GM23338 (cell line): ENCODE data around the gene RAB44. TPM values are rescaled to one million over a fixed set of nuclear protein-coding genes. Genes with fewer than 3 reads are reported as not detected.

ENCODE experiments used
- ATAC-seq: fragments of 200-7000 bp; cut with Tn5 transposase; 3 replicates; pipeline ENCODE4 v1.9.1; 2020
- DNase-seq: peaks from one replicate; pipeline ENCODE4 v3.0.0-alpha.2; 2015; ENCODE audit warnings: low spot score
- H2AFZ ChIP-seq: fragments of 200-600 bp; sonication (generic); 2 replicates; pipeline ENCODE4 v1.8.0; 2016; ENCODE audit warnings: antibody characterized with exemption, mild to moderate bottlenecking, moderate library complexity
- H3F3A ChIP-seq: fragments of 200-600 bp; sonication (generic); replicated peaks from 2 replicates; pipeline ENCODE4 v1.8.0; 2017; ENCODE audit warnings: antibody characterized with exemption, mixed run types, low read depth
- H3K27ac ChIP-seq: fragments of 200-600 bp; sonication (generic); 2 replicates; pipeline ENCODE4 v1.6.1; 2016; ENCODE audit warnings: low read depth
- H3K27me3 ChIP-seq: fragments of 200-600 bp; sonication (generic); 2 replicates; pipeline ENCODE4 v1.8.0; 2016; ENCODE audit warnings: mild to moderate bottlenecking, mixed run types, moderate library complexity; ENCODE audit not compliant: insufficient read depth
- H3K36me3 ChIP-seq: fragments of 200-600 bp; sonication (generic); 2 replicates; pipeline ENCODE4 v1.8.0; 2016; ENCODE audit warnings: mild to moderate bottlenecking; ENCODE audit not compliant: insufficient read depth
- H3K4me1 ChIP-seq: fragments of 200-600 bp; sonication (generic); 2 replicates; pipeline ENCODE4 v1.8.0; 2016; ENCODE audit warnings: mild to moderate bottlenecking, moderate library complexity; ENCODE audit not compliant: insufficient read depth
- H3K4me2 ChIP-seq: fragments of 200-600 bp; sonication (generic); 2 replicates; pipeline ENCODE4 v1.7.1; 2017; ENCODE audit warnings: mixed run types
- H3K4me3 ChIP-seq: fragments of 200-600 bp; sonication (generic); 2 replicates; pipeline ENCODE4 v1.6.1; 2016; ENCODE audit warnings: mixed run types
- H3K79me2 ChIP-seq: fragments of 200-600 bp; sonication (generic); replicated peaks from 2 replicates; pipeline ENCODE4 v1.8.0; 2017; ENCODE audit warnings: mild to moderate bottlenecking; ENCODE audit not compliant: insufficient read depth
- H3K9me2 ChIP-seq: fragments of 200-600 bp; sonication (generic); 2 replicates; pipeline ENCODE4 v1.8.0; 2017; ENCODE audit not compliant: insufficient read depth
- H4K20me1 ChIP-seq: fragments of 200-600 bp; sonication (generic); replicated peaks from 2 replicates; pipeline ENCODE4 v1.8.0; 2017; ENCODE audit warnings: mild to moderate bottlenecking; ENCODE audit not compliant: insufficient read depth
- H3K27ac Mint-ChIP-seq: 2 replicates; pipeline ENCODE4 v1.8.0; 2020; ENCODE audit warnings: inconsistent platforms, mild to moderate bottlenecking, moderate library complexity, mixed read lengths
- H3K27me3 Mint-ChIP-seq: 3 replicates; pipeline ENCODE4 v1.8.0; 2022; ENCODE audit warnings: low read depth, mild to moderate bottlenecking, moderate library complexity, mixed read lengths, inconsistent platforms; ENCODE audit not compliant: insufficient read depth, poor library complexity
- H3K36me3 Mint-ChIP-seq: 3 replicates; pipeline ENCODE4 v1.8.0; 2021; ENCODE audit warnings: low read depth, mild to moderate bottlenecking, inconsistent platforms, moderate library complexity, mixed read lengths
- H3K4me1 Mint-ChIP-seq: 3 replicates; pipeline ENCODE4 v1.8.0; 2020; ENCODE audit warnings: mild to moderate bottlenecking, inconsistent platforms, mixed read lengths
- H3K4me3 Mint-ChIP-seq: 3 replicates; pipeline ENCODE4 v1.8.0; 2021; ENCODE audit warnings: moderate library complexity, mild to moderate bottlenecking, inconsistent platforms, mixed read lengths
- H3K9me3 Mint-ChIP-seq: 3 replicates; pipeline ENCODE4 v1.8.0; 2020; ENCODE audit warnings: moderate library complexity, mild to moderate bottlenecking, inconsistent platforms, mixed read lengths
- CREB1 ChIP-seq: fragments of 250-450 bp; sonication (Bioruptor Pico); IDR thresholded peaks from 2 replicates; pipeline ENCODE4 v1.5.0; 2020; ENCODE audit warnings: low read depth, mild to moderate bottlenecking, moderate library complexity
- CTCF ChIP-seq, 2 experiments: fragments of 200-600 bp in 1 of 2; sonication (generic) in 1 of 2; conservative IDR thresholded peaks; 2 replicates each; pipeline versions ENCODE4 v1.5.1 to v1.6.1; 2016 to 2017; ENCODE audit warnings: antibody characterized with exemption in 2 of 2, low read depth in 2 of 2, mild to moderate bottlenecking in 2 of 2, moderate library complexity in 1 of 2
- EZH2phosphoT487 ChIP-seq: fragments of 200-600 bp; sonication (generic); IDR thresholded peaks from one replicate; pipeline ENCODE4 v1.8.1; 2018; ENCODE audit warnings: antibody characterized with exemption; ENCODE audit not compliant: unreplicated experiment
- NANOG ChIP-seq: IDR thresholded peaks from 2 replicates; pipeline ENCODE4 v1.6.1; 2016; ENCODE audit warnings: antibody characterized with exemption, borderline replicate concordance
- POLR2AphosphoS5 ChIP-seq: IDR thresholded peaks from 2 replicates; pipeline ENCODE4 v1.6.1; 2016; ENCODE audit warnings: antibody characterized with exemption, low read depth
- REST ChIP-seq: IDR thresholded peaks from one replicate; pipeline ENCODE4 v1.6.1; 2018; ENCODE audit warnings: antibody characterized with exemption; ENCODE audit not compliant: unreplicated experiment
- ZNF114 ChIP-seq: fragments of 250-450 bp; sonication (Bioruptor Pico); IDR thresholded peaks from 2 replicates; pipeline ENCODE4 v1.5.0; 2020; ENCODE audit warnings: mild to moderate bottlenecking, moderate library complexity
- ZNF331 ChIP-seq: fragments of 250-450 bp; sonication (Bioruptor Pico); IDR thresholded peaks from 2 replicates; pipeline ENCODE4 v1.5.0; 2020; ENCODE audit warnings: low read depth, mild to moderate bottlenecking, moderate library complexity
- polyA plus RNA-seq: library from polyadenylated mRNA; unstranded; fragments of >200 nt; fragmentation: Nextera tagmentation; extraction: Ambion mirVana; gene quantifications from 2 replicates; pipeline ENCODE4 v1.2.1, GENCODE V29; 2016
- total RNA-seq: library from RNA; depleted of rRNA; stranded (reverse); fragments of >200 nt; shearing (Covaris generic); gene quantifications from 2 replicates; pipeline ENCODE4 v1.2.3, GENCODE V29; 2014
- TF ChIP-seq, protein P1 (sequence below): IDR thresholded peaks from 2 replicates; pipeline ENCODE4 v1.6.1; 2016; ENCODE audit warnings: antibody characterized with exemption
- TF ChIP-seq, protein P2 (sequence below): fragments of 250-450 bp; sonication (Bioruptor Pico); IDR thresholded peaks from 2 replicates; pipeline ENCODE4 v1.5.0; 2020; ENCODE audit warnings: mild to moderate bottlenecking, moderate library complexity

RAB44 gene
- total and polyA plus RNA-seq, 2 experiments from 2014 or later, result not detected

- no peaks in the 10 kb centered on the region for H3K79me2 ChIP-seq
- Mint-ChIP-seq H3K9me3 (peaks cover 11% of the 10 kb centered on the region; the same call in 2 of the 3 replicates), H3K27ac (no peak overlapping the region), H3K4me3 (no peak overlapping the region), H3K4me1 (peaks cover 8% of the 10 kb centered on the region), H3K36me3 (no peaks in the 10 kb centered on the region), H3K27me3 (peaks cover 12% of the 10 kb centered on the region)
- H3K4me1 ChIP-seq, result no peaks in the 10 kb centered on the region
- no peak overlapping the region for H3K27ac ChIP-seq
- no peak overlapping the region for H3K4me2 ChIP-seq
- ATAC-seq, result no peak
- H4K20me1 ChIP-seq, result no peaks in the 10 kb centered on the region
- no peaks in the 10 kb centered on the region for H3K27me3 ChIP-seq
- no peaks in the 10 kb centered on the region for H3K9me2 ChIP-seq
- no peak overlapping the region for H2AFZ ChIP-seq
- TF ChIP-seq ZNF331 (CRISPR knock-in tag) (no peak), ZNF114 (no peak), CTCF (conservative IDR thresholded peaks at IDR 0.05; ENCODE audit: low read depth in 2 of 2) (no peak), EZH2phosphoT487 (no peak), CREB1 (no peak), NANOG (no peak), POLR2AphosphoS5 (no peak)
- TF ChIP-seq, protein P1, sequence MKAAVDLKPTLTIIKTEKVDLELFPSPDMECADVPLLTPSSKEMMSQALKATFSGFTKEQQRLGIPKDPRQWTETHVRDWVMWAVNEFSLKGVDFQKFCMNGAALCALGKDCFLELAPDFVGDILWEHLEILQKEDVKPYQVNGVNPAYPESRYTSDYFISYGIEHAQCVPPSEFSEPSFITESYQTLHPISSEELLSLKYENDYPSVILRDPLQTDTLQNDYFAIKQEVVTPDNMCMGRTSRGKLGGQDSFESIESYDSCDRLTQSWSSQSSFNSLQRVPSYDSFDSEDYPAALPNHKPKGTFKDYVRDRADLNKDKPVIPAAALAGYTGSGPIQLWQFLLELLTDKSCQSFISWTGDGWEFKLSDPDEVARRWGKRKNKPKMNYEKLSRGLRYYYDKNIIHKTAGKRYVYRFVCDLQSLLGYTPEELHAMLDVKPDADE, result no peak
- H3K4me3 ChIP-seq, result no peak overlapping the region
- DNase-seq, result no peak
- no peaks in the 10 kb centered on the region for H3F3A ChIP-seq
- no peaks in the 10 kb centered on the region for H3K36me3 ChIP-seq
Measured at GRCh38 chr6:36751833-36752186, 54.2 kb downstream of the RAB44 start.

DNA sequence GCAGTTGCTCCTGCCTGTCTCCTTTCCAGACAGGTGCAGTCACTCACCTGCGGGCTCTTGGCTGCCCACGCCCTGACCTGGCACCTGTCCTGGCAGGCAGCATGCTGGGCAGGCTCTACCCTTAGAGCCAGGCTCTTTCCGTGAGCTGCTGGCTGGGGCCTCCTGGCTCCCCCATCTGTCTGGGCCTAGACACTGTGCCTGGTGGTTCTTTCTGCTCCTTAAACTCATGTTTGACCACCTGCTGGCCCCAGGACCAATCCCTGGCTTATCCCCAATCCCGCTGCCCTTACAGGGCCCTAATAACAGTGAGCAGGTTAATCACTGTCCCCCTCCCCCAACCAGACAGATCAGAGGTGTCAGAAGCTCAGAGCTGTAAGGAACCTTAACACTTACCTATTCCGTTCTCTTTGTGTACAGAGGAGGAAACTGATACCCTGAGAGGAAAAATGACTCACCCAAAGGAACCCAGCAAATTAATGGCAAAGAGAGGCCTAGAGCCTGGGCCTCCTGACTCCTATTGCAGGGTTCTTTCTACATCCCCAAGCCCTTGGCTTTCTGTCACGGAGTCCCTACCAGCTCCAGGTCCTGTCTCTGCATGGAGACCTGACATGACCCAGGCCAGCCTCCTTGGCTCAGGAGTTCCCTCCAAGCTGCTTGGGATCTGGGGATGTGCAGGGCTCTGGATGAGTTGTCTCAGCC is 54.7 kb downstream of the RAB44 start:
- Histone ChIP-seq H3F3A (no peaks in the 10 kb centered on the region), H2AFZ (no peak overlapping the region), H3K27ac (no peak overlapping the region), H3K9me2 (no peaks in the 10 kb centered on the region), H3K4me1 (no peaks in the 10 kb centered on the region), H3K4me2 (no peak overlapping the region), H3K79me2 (no peaks in the 10 kb centered on the region), H3K4me3 (no peak overlapping the region), H3K36me3 (no peaks in the 10 kb centered on the region), H3K27me3 (no peaks in the 10 kb centered on the region), H4K20me1 (no peaks in the 10 kb centered on the region)
- Mint-ChIP-seq H3K27ac (no peak overlapping the region), H3K9me3 (peaks cover 11% of the 10 kb centered on the region; the same call in 2 of the 3 replicates), H3K27me3 (peaks cover 9% of the 10 kb centered on the region), H3K4me1 (peaks cover 8% of the 10 kb centered on the region), H3K36me3 (no peaks in the 10 kb centered on the region), H3K4me3 (no peak overlapping the region)
- ATAC-seq (no peak), DNase-seq (no peak)
- no peak for TF ChIP-seq REST
- TF ChIP-seq, protein P2, sequence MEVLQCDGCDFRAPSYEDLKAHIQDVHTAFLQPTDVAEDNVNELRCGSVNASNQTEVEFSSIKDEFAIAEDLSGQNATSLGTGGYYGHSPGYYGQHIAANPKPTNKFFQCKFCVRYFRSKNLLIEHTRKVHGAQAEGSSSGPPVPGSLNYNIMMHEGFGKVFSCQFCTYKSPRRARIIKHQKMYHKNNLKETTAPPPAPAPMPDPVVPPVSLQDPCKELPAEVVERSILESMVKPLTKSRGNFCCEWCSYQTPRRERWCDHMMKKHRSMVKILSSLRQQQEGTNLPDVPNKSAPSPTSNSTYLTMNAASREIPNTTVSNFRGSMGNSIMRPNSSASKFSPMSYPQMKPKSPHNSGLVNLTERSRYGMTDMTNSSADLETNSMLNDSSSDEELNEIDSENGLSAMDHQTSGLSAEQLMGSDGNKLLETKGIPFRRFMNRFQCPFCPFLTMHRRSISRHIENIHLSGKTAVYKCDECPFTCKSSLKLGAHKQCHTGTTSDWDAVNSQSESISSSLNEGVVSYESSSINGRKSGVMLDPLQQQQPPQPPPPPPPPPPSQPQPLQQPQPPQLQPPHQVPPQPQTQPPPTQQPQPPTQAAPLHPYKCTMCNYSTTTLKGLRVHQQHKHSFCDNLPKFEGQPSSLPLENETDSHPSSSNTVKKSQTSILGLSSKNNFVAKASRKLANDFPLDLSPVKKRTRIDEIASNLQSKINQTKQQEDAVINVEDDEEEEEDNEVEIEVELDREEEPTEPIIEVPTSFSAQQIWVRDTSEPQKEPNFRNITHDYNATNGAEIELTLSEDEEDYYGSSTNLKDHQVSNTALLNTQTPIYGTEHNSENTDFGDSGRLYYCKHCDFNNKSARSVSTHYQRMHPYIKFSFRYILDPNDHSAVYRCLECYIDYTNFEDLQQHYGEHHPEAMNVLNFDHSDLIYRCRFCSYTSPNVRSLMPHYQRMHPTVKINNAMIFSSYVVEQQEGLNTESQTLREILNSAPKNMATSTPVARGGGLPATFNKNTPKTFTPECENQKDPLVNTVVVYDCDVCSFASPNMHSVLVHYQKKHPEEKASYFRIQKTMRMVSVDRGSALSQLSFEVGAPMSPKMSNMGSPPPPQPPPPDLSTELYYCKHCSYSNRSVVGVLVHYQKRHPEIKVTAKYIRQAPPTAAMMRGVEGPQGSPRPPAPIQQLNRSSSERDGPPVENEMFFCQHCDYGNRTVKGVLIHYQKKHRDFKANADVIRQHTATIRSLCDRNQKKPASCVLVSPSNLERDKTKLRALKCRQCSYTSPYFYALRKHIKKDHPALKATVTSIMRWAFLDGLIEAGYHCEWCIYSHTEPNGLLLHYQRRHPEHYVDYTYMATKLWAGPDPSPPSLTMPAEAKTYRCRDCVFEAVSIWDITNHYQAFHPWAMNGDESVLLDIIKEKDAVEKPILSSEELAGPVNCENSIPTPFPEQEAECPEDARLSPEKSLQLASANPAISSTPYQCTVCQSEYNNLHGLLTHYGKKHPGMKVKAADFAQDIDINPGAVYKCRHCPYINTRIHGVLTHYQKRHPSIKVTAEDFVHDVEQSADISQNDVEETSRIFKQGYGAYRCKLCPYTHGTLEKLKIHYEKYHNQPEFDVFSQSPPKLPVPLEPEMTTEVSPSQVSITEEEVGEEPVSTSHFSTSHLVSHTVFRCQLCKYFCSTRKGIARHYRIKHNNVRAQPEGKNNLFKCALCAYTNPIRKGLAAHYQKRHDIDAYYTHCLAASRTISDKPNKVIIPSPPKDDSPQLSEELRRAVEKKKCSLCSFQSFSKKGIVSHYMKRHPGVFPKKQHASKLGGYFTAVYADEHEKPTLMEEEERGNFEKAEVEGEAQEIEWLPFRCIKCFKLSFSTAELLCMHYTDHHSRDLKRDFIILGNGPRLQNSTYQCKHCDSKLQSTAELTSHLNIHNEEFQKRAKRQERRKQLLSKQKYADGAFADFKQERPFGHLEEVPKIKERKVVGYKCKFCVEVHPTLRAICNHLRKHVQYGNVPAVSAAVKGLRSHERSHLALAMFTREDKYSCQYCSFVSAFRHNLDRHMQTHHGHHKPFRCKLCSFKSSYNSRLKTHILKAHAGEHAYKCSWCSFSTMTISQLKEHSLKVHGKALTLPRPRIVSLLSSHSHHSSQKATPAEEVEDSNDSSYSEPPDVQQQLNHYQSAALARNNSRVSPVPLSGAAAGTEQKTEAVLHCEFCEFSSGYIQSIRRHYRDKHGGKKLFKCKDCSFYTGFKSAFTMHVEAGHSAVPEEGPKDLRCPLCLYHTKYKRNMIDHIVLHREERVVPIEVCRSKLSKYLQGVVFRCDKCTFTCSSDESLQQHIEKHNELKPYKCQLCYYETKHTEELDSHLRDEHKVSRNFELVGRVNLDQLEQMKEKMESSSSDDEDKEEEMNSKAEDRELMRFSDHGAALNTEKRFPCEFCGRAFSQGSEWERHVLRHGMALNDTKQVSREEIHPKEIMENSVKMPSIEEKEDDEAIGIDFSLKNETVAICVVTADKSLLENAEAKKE (CRISPR knock-in tag), result no peak
